HCT116 (cell line): ENCODE results near the gene IL20RB. TPM values are rescaled to one million over a fixed set of nuclear protein-coding genes. Genes with fewer than 3 reads are reported as not detected.

Experiments
- ATAC-seq: fragments of 200-7000 bp; cut with Tn5 transposase; 2 replicates; pipeline ENCODE4 v1.9.1; 2020; ENCODE audit warnings: mild to moderate bottlenecking, moderate library complexity
- BruUV-seq: library from RNA; stranded (reverse); fragments of 400-500 nt; replicated peaks from 2 replicates; lab custom pipeline; 2021; lab: Mats Ljungman, UMichigan
- CTCF ChIA-PET: fragments of 300-600 bp; sonication (Branson Sonifier 250); formaldehyde crosslinking; loops from one replicate; lab custom pipeline; 2021; ENCODE audit warnings: antibody characterized with exemption; lab: Charles Lee
- POLR2A ChIA-PET: fragments of 300-600, 350-600 bp; sonication (Branson Sonifier 250); formaldehyde crosslinking; loops from one replicate; lab custom pipeline; 2021; ENCODE audit warnings: antibody characterized with exemption; lab: Charles Lee
- RAD21 ChIA-PET, 2 experiments: fragments of 300-600 bp; sonication (Branson Sonifier 250); formaldehyde crosslinking; loops; one replicate each; lab custom pipeline; 2023; ENCODE audit warnings: low total read pairs in 2 of 2; ENCODE audit not compliant: uncharacterized antibody in 2 of 2, unreplicated experiment in 2 of 2, low non-redundant PET in 1 of 2; lab: Charles Lee
- DNase-seq: peaks from one replicate; pipeline ENCODE4 v3.0.0-alpha.2; 2010; ENCODE audit warnings: low read depth, low spot score
- H2AFZ ChIP-seq: fragments of 200-600 bp; shearing (Covaris generic), sonication (generic); 2 replicates; pipeline ENCODE4 v1.6.1; 2017; ENCODE audit warnings: low read depth, mixed run types, mixed read lengths, antibody characterized with exemption, low read length; ENCODE audit not compliant: poor library complexity, severe bottlenecking
- H3K27ac ChIP-seq: 2 replicates; pipeline ENCODE4 v1.5.1; 2012; ENCODE audit warnings: low read depth, low read length
- H3K27me3 ChIP-seq: fragments of 200-600 bp; sonication (generic); 2 replicates; pipeline ENCODE4 v1.6.1; 2016; ENCODE audit warnings: mixed run types, low read length, mixed read lengths; ENCODE audit not compliant: insufficient read depth
- H3K36me3 ChIP-seq, 2 experiments: fragments of 200-500 bp in 1 of 2; fragments of 200-600 bp in 1 of 2; sonication (Bioruptor generic) in 1 of 2; sonication (generic) in 1 of 2; 2 replicates each; pipeline versions ENCODE4 v1.5.1 to v1.6.1; 2014 to 2016; ENCODE audit warnings: low read length in 2 of 2, inconsistent platforms in 1 of 2, mixed read lengths in 1 of 2, mixed run types in 1 of 2; ENCODE audit not compliant: insufficient read depth in 2 of 2, control insufficient read depth in 1 of 2
- H3K4me1 ChIP-seq, 2 experiments: fragments of 200-600 bp in 1 of 2; sonication (generic) in 1 of 2; 2 replicates each; pipeline versions ENCODE4 v1.5.1 to v1.6.1; 2012 to 2017; ENCODE audit warnings: low read length in 2 of 2, inconsistent platforms in 1 of 2, mild to moderate bottlenecking in 1 of 2, mixed read lengths in 1 of 2, mixed run types in 1 of 2, moderate library complexity in 1 of 2; ENCODE audit not compliant: insufficient read depth in 2 of 2, control insufficient read depth in 1 of 2
- H3K4me2 ChIP-seq: fragments of 200-600 bp; sonication (generic); 2 replicates; pipeline ENCODE4 v1.6.1; 2017; ENCODE audit warnings: mixed run types, low read length, mixed read lengths
- H3K4me3 ChIP-seq, 2 experiments: fragments of 200-600 bp in 1 of 2; sonication (generic) in 1 of 2; replicated peaks in 1 of 2; 2 replicates each; pipeline ENCODE4 v1.5.1; 2011 to 2016; ENCODE audit warnings: low read length in 2 of 2, control low read depth in 1 of 2, low read depth in 1 of 2, mild to moderate bottlenecking in 1 of 2, mixed read lengths in 1 of 2, mixed run types in 1 of 2
- H3K79me2 ChIP-seq: fragments of 200-600 bp; sonication (generic); 2 replicates; pipeline ENCODE4 v1.6.1; 2017; ENCODE audit warnings: mild to moderate bottlenecking, mixed run types, low read length, moderate library complexity, mixed read lengths; ENCODE audit not compliant: insufficient read depth
- H3K9ac ChIP-seq: fragments of 200-600 bp; sonication (generic); 2 replicates; pipeline ENCODE4 v1.6.1; 2016; ENCODE audit warnings: low read length, mixed read lengths
- H3K9me2 ChIP-seq: fragments of 200-600 bp; sonication (generic), shearing (Covaris generic); 2 replicates; pipeline ENCODE4 v1.6.1; 2017; ENCODE audit warnings: mixed run types, mild to moderate bottlenecking, moderate library complexity; ENCODE audit not compliant: insufficient read depth
- H3K9me3 ChIP-seq, 2 experiments: fragments of 200-500 bp in 1 of 2; fragments of 200-600 bp in 1 of 2; sonication (Bioruptor generic) in 1 of 2; sonication (generic) in 1 of 2; 2 replicates each; pipeline ENCODE4 v1.6.1; 2014 to 2017; ENCODE audit warnings: low read length in 2 of 2, mixed read lengths in 2 of 2, inconsistent platforms in 1 of 2, low read depth in 1 of 2, mild to moderate bottlenecking in 1 of 2, mixed run types in 1 of 2, moderate library complexity in 1 of 2; ENCODE audit not compliant: control insufficient read depth in 1 of 2, insufficient read depth in 1 of 2
- H4K20me1 ChIP-seq: fragments of 200-600 bp; sonication (generic), shearing (Covaris generic); 2 replicates; pipeline ENCODE4 v1.6.1; 2017; ENCODE audit warnings: mixed run types, mild to moderate bottlenecking, moderate library complexity; ENCODE audit not compliant: insufficient read depth
- ATF3 ChIP-seq: IDR thresholded peaks from 2 replicates; pipeline ENCODE4 v1.6.1; 2012
- CBX3 ChIP-seq: IDR thresholded peaks from 2 replicates; pipeline ENCODE4 v1.6.1; 2012; ENCODE audit warnings: low read depth
- CEBPB ChIP-seq: IDR thresholded peaks from 2 replicates; pipeline ENCODE4 v1.6.1; 2012; ENCODE audit warnings: low read depth
- CTCF ChIP-seq, 3 experiments: fragments of 200-600 bp in 1 of 3; sonication (generic) in 1 of 3; IDR thresholded peaks in 2 of 3; conservative IDR thresholded peaks in 1 of 3; 2 replicates each; pipeline ENCODE4 v1.5.1; 2012 to 2017; ENCODE audit warnings: low read depth in 2 of 3, low read length in 2 of 3, antibody characterized with exemption in 1 of 3, borderline replicate concordance in 1 of 3, control low read depth in 1 of 3, mild to moderate bottlenecking in 1 of 3, mixed read lengths in 1 of 3, mixed run types in 1 of 3, moderate library complexity in 1 of 3; ENCODE audit not compliant: insufficient read depth in 1 of 3
- ELF1 ChIP-seq: IDR thresholded peaks from 2 replicates; pipeline ENCODE4 v1.6.1; 2012; ENCODE audit warnings: low read depth, borderline replicate concordance
- EZH2 ChIP-seq: fragments of 200-600 bp; sonication (generic); IDR thresholded peaks from 2 replicates; pipeline ENCODE4 v1.6.1; 2017; ENCODE audit warnings: antibody characterized with exemption, mixed run types
- EZH2phosphoT487 ChIP-seq: fragments of 200-600 bp; IDR thresholded peaks from 2 replicates; pipeline ENCODE4 v1.6.1; 2018; ENCODE audit warnings: antibody characterized with exemption, borderline replicate concordance
- POLR2A ChIP-seq: IDR thresholded peaks from 2 replicates; pipeline ENCODE4 v1.7.0; 2011; ENCODE audit warnings: borderline replicate concordance; ENCODE audit not compliant: insufficient read depth, insufficient read length; ENCODE audit errors: extremely low read depth
- POLR2AphosphoS5 ChIP-seq: IDR thresholded peaks from 2 replicates; pipeline ENCODE4 v1.6.1; 2011; ENCODE audit warnings: mild to moderate bottlenecking, low read depth, low read length, moderate library complexity
- RAD21 ChIP-seq: IDR thresholded peaks from 2 replicates; pipeline ENCODE4 v1.6.1; 2012; ENCODE audit warnings: low read depth, mild to moderate bottlenecking
- REST ChIP-seq: IDR thresholded peaks from 2 replicates; pipeline ENCODE4 v1.6.1; 2012; ENCODE audit warnings: low read depth
- SP1 ChIP-seq: IDR thresholded peaks from 2 replicates; pipeline ENCODE4 v1.6.1; 2012; ENCODE audit warnings: low read depth
- SRF ChIP-seq: IDR thresholded peaks from 2 replicates; pipeline ENCODE4 v1.6.1; 2012; ENCODE audit warnings: low read depth
- TCF7L2 ChIP-seq: IDR thresholded peaks from 2 replicates; pipeline ENCODE4 v1.7.0; 2011; ENCODE audit warnings: borderline replicate concordance, inconsistent platforms; ENCODE audit not compliant: insufficient read depth, insufficient read length; ENCODE audit errors: extremely low read depth
- ZFX ChIP-seq: fragments of 450-650 bp; IDR thresholded peaks from 2 replicates; pipeline ENCODE4 v1.6.1; 2017
- ZNF274 ChIP-seq: fragments of 200-500 bp; sonication (Bioruptor generic); IDR thresholded peaks from 2 replicates; pipeline ENCODE4 v1.6.1; 2014; ENCODE audit warnings: mild to moderate bottlenecking, low read depth, low read length, inconsistent platforms
- intact Hi-C: fragments of 100-400 bp; cut with micrococcal nuclease; formaldehyde crosslinking; loops from 2 replicates; pipeline ENCODE4 v1.10.0; 2022
- total RNA-seq: library from RNA; stranded (reverse); gene quantifications from one replicate; pipeline ENCODE4 v1.2.1, GENCODE V29; 2021; ENCODE audit not compliant: unreplicated experiment

IL20RB gene
- total RNA-seq, 1 experiment from 2014 or later = 6.1 TPM

GRCh38 chr3:136990826-136991225 is 33.0 kb downstream of the IL20RB start:
- no peak for ATAC-seq
- no TSS peak for BruUV-seq
- ChIA-PET RAD21 (no interaction called here), CTCF (no interaction called here), POLR2A (no interaction called here)
- TF ChIP-seq CEBPB (no peak), CBX3 (no peak), ZNF274 (no peak), POLR2AphosphoS5 (no peak), SP1 (no peak), RAD21 (no peak), EZH2phosphoT487 (no peak), TCF7L2 (no peak), SRF (no peak), POLR2A (no peak), EZH2 (no peak), ELF1 (no peak)
- no peak overlapping the region for H3K9ac ChIP-seq
- peaks cover 0 to 5% of the 10 kb centered on the region in 2 experiments; a peak in 1 of 4 replicates for H3K4me1 ChIP-seq
- H3K4me3 ChIP-seq = no peak overlapping the region
- H3K9me2 ChIP-seq = no peaks in the 10 kb centered on the region
- no peak overlapping the region for H3K27ac ChIP-seq
- no peak overlapping the region for H3K4me2 ChIP-seq
- H3K27me3 ChIP-seq = no peaks in the 10 kb centered on the region
- intact Hi-C loops = no loop called here
- H3K79me2 ChIP-seq = no peaks in the 10 kb centered on the region
- H4K20me1 ChIP-seq = no peaks in the 10 kb centered on the region
- no peaks in the 10 kb centered on the region for H3K36me3 ChIP-seq
- no peak overlapping the region for H2AFZ ChIP-seq
- no peak for DNase-seq
- H3K9me3 ChIP-seq = no peaks in the 10 kb centered on the region

GRCh38 chr3:136992115-136992514 is 34.3 kb downstream of the IL20RB start:
- H3K79me2 ChIP-seq = no peaks in the 10 kb centered on the region
- H3K4me2 ChIP-seq = no peak overlapping the region
- H3K9me3 ChIP-seq = no peaks in the 10 kb centered on the region
- H3K9me2 ChIP-seq = no peaks in the 10 kb centered on the region
- no TSS peak for BruUV-seq
- H2AFZ ChIP-seq = no peak overlapping the region
- H4K20me1 ChIP-seq = no peaks in the 10 kb centered on the region
- no peaks in the 10 kb centered on the region for H3K27me3 ChIP-seq
- H3K9ac ChIP-seq = no peak overlapping the region
- POLR2A ChIA-PET = no interaction called here
- peaks cover 0 to 5% of the 10 kb centered on the region in 2 experiments; a peak in 1 of 4 replicates for H3K4me1 ChIP-seq
- H3K36me3 ChIP-seq = no peaks in the 10 kb centered on the region
- no peak overlapping the region for H3K4me3 ChIP-seq
- DNase-seq (no peak), ATAC-seq (no peak)
- CTCF ChIA-PET = no interaction called here
- intact Hi-C loops = no loop called here
- no peak overlapping the region for H3K27ac ChIP-seq
- RAD21 ChIA-PET = no interaction called here
- TF ChIP-seq ATF3 (no peak), SP1 (no peak), RAD21 (no peak), CBX3 (no peak), ELF1 (no peak), TCF7L2 (no peak), EZH2phosphoT487 (no peak), POLR2AphosphoS5 (no peak), REST (no peak), ZNF274 (no peak), ZFX (no peak), CTCF (IDR thresholded peaks at IDR 0.05 in 2 of 3, conservative IDR thresholded peaks at IDR 0.05 in 1 of 3; ENCODE audit: borderline replicate concordance in 1 of 3, insufficient read depth in 1 of 3, low read depth in 2 of 3, low read length in 2 of 3) (no peak)
